GM12874 (cell line): ENCODE measurements around the gene IGF2BP3.

Experiments used
- TF ChIP-seq, protein P1 (sequence below): IDR thresholded peaks from 2 replicates; pipeline ENCODE4 v1.5.1; 2011; ENCODE audit warnings: low read depth, mild to moderate bottlenecking, control low read depth, low read length, moderate library complexity; ENCODE audit not compliant: insufficient read depth

The IGF2BP3 gene

DNA sequence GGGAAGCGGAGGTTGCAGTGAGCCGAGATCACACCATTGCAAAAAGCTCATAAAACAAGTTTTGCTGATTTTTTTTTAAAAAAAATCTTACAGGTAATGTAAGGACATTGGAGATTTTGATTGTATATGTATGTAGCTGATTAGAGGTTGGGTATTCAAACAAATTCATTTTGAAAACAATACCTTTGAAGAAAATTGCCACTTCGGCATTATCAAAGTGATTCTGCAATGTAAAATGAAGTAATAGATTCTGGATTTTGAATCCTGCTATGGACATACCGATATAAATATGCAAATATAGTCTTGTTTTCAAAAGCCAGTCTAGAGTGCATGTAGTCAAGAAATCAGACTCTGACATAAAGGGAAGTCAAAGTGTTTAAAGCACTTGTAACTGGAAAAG is 12.4 kb upstream of the IGF2BP3 start:
- TF ChIP-seq, protein P1, sequence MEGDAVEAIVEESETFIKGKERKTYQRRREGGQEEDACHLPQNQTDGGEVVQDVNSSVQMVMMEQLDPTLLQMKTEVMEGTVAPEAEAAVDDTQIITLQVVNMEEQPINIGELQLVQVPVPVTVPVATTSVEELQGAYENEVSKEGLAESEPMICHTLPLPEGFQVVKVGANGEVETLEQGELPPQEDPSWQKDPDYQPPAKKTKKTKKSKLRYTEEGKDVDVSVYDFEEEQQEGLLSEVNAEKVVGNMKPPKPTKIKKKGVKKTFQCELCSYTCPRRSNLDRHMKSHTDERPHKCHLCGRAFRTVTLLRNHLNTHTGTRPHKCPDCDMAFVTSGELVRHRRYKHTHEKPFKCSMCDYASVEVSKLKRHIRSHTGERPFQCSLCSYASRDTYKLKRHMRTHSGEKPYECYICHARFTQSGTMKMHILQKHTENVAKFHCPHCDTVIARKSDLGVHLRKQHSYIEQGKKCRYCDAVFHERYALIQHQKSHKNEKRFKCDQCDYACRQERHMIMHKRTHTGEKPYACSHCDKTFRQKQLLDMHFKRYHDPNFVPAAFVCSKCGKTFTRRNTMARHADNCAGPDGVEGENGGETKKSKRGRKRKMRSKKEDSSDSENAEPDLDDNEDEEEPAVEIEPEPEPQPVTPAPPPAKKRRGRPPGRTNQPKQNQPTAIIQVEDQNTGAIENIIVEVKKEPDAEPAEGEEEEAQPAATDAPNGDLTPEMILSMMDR: no peak

DNA sequence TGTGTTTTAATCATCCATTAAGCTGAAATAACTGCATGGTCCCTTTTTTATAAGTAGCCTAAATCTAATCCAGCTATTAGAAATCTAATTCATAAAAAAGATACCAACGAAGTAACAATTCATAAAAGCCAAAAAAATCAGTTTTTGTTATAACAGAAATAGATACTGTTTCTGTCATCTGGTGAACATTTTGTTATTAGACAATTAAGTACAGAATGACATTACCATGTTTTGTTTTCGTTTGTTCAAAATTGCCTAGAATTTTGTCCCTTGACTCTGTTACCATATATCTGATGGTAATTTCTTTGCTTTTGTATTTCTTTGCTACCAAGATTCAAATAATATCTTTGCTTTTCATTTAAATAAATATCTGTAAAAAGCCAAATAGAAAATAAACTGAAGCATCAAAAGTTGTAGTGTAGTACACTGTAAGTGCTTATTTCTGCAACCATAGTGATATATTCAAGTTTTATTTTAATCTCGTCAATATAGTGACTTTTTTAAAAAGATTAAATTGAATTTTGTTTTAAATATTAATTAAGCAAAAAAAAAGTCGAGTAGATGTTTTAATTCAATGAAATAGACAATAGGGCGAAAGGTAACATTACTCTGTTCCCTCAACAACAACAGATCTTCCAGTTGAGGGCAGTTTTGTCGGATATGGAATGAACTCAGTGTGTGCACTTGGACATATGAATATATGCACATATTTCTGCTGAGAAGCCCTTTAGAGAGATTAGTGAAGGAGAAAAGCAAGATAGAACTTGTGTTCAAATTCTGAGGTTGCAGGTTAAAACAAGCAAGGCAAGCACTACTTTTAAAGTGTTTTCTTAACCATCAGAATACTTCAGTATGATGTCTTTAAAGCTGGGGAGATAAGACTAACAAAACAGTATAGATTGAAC is 7.9 kb upstream of the IGF2BP3 start:
- TF ChIP-seq, protein P1: no peak

DNA sequence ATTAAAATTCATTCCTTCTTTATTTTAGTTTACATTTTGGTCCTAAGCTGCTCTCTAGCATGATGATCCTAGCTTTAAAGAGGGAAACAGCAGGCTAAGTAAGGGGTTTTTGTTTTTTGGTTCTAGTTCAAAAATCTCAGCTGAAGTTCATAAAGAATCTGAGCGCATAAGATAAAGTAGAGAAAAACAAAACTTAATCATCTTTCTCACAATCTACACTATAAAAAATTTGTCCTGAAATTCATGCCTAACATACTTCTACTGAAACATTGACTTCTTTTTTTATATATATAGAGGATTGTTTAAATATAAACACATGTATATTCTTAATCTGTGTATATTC is 6.8 kb upstream of the IGF2BP3 start:
- TF ChIP-seq, protein P1: no peak

DNA sequence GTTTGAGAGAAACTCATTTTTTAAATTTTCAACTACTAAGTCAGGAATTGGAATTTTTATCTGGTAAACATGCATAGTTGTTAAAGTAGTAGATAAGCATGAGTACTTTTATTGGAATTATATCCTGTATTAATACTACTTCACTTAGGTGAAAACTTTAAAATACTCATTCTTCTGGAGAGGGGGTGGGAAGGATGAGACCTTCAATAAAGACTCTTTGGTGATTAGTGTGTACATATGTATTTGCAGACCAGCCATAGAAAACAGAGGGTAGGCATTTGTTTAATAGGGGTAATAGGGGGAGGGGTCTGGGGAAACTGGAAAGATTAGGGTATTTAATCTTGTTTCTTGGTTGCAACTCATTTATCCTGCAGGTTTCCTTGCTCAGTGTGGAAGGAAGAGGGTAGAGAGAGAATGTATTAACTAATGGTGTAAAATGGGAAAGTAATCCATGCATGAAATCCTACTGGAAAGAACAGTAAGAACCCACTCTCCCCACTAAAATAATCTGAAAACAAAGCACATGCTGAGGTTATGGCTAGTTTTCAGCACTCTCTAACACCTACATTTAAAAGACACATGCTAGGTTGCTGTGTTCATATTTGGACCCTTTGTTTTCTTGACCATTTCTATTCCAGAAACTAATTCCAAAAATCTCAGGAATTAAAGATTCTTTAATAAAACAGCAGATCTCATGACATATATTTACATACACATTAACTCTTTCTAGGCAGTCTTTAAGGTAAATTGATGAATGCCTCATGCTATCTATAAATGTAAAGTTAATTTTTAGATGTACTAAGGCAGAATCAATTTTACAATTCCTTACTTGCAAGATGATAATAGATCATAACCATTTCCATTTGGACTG is 6.2 kb upstream of the IGF2BP3 start:
- TF ChIP-seq, protein P1: no peak

DNA sequence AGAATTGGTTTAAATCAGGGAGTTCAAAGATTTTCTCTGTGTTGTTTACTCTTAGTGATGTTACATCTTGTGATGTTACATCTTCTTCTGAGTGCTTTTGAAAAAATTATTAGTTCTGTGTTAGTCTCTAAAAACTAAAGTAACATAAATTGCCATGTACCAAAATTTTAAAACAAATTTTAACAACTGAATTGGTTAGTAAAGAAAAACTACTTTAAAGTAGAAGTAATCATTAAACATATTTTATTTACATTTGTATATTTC is 5.2 kb upstream of the IGF2BP3 start:
- TF ChIP-seq, protein P1: no peak

DNA sequence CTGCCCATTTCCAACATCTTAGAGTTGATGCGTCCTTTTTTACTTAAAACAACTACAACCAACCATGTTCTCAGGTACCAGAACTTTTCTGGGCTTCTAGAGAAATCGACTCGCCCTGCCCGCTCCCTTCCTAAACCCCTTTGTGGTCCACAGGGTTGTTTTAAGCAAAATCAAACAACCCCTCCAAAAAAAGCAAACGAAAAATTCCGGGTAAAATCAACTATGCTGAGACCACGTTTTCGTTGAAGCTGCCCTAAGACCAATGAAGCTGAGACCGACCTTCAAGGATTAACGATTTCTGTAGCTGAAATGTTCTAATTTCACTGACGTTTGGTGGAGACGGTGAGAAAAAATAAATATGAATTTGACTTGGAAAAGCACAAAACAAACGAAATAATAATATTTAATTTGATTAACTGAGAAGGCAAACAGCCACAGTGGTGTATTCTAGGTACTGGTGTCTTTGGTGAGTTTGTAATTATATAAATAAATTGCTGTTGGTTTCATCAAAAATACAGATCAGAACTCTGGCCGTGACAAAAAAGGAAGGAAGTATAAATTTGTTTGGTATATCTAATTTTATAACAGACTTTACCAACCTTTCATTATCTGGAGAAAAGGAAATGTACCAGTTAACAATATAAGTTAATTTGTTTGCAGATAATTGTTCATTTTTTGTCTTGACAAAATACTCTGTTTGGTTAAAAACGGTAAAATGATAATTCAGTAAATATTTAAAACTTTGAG is 4.7 kb upstream of the IGF2BP3 start:
- TF ChIP-seq, protein P1: no peak
